Neural progenitor cell (in vitro differentiated cells): ENCODE data around the gene GOLGA6D.

Source experiments
- EZH2 ChIP-seq: fragments of 200-600 bp; sonication (generic); IDR thresholded peaks from 2 replicates; pipeline ENCODE4 v1.6.1; 2017; ENCODE audit warnings: antibody characterized with exemption, mild to moderate bottlenecking, moderate library complexity
- TF ChIP-seq, protein P1 (sequence below): fragments of 200-600 bp; sonication (generic); IDR thresholded peaks from 2 replicates; pipeline ENCODE4 v1.5.1; 2017; ENCODE audit warnings: antibody characterized with exemption, mild to moderate bottlenecking

DNA sequence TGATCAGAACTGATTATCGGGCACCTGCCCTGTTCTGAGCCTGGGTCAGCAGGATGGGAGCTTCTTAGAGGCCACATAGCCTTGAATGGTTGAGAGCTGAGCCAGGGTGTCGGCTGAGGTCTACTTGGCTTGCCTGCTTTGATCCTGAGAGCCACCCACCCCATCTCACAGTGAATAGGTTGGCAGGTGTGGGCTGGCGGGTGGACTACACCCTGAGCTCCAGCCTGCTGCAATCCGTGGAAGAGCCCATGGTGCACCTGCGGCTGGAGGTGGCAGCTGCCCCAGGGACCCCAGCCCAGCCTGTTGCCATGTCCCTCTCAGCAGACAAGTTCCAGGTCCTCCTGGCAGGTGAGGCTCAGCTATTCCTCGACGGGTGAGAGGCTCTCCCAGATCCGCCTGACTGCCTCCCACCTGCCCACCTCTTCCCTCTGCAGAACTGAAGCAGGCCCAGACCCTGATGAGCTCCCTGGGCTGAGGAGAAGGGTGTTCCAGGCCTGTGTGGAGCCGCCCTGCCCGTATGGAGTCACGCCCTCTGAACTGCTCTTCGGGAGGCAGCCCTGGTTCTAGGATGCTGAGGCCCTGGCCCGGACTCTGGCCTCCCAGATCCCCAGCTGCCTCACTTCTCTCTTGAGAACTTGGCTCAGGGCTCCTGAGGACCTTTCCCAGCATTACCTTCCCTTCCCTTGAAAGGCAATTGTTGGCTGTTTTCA, 57.1 kb downstream of the GOLGA6D start:
- TF ChIP-seq, protein P1, sequence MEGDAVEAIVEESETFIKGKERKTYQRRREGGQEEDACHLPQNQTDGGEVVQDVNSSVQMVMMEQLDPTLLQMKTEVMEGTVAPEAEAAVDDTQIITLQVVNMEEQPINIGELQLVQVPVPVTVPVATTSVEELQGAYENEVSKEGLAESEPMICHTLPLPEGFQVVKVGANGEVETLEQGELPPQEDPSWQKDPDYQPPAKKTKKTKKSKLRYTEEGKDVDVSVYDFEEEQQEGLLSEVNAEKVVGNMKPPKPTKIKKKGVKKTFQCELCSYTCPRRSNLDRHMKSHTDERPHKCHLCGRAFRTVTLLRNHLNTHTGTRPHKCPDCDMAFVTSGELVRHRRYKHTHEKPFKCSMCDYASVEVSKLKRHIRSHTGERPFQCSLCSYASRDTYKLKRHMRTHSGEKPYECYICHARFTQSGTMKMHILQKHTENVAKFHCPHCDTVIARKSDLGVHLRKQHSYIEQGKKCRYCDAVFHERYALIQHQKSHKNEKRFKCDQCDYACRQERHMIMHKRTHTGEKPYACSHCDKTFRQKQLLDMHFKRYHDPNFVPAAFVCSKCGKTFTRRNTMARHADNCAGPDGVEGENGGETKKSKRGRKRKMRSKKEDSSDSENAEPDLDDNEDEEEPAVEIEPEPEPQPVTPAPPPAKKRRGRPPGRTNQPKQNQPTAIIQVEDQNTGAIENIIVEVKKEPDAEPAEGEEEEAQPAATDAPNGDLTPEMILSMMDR, result no peak
- TF ChIP-seq EZH2, result no peak
